ENCODE measurements around the gene LY6G5C. TPM values are rescaled to one million over a fixed set of nuclear protein-coding genes. Genes with fewer than 3 reads are reported as not detected.

The LY6G5C gene
- total RNA-seq, 1 experiment from 2014 or later: 1.7 TPM

- Histone ChIP-seq H3K9me2 (ENCODE audit: insufficient read depth) (no peaks in the 10 kb centered on the region), H3K4me2 (ENCODE audit: low read length) (peak overlapping the region; percentile 94), H4K20me1 (ENCODE audit: insufficient read depth) (no peaks in the 10 kb centered on the region), H3K27me3 (ENCODE audit: insufficient read depth, low read length) (no peaks in the 10 kb centered on the region), H3K36me3 (ENCODE audit: control insufficient read depth in 1 of 2, insufficient read depth in 2 of 2, low read length in 2 of 2) (peaks cover 5 to 15% of the 10 kb centered on the region in 2 experiments; a peak in 3 of 4 replicates), H3K9me3 (ENCODE audit: control insufficient read depth in 1 of 2, insufficient read depth in 1 of 2, low read depth in 1 of 2, low read length in 2 of 2) (no peaks in the 10 kb centered on the region), H3K4me3 (replicated peaks in 1 of 2; ENCODE audit: low read depth in 1 of 2, low read length in 2 of 2) (peak overlapping the region; percentile 79 to 87), H3K79me2 (ENCODE audit: insufficient read depth, low read length) (peaks cover 39% of the 10 kb centered on the region), H3K27ac (ENCODE audit: low read depth, low read length) (peak overlapping the region; percentile 25), H3K9ac (ENCODE audit: low read length) (peak overlapping the region; percentile 88; the same call in 1 of the 2 replicates), H3K4me1 (ENCODE audit: control insufficient read depth in 1 of 2, insufficient read depth in 2 of 2, low read length in 2 of 2) (peaks cover 17 to 41% of the 10 kb centered on the region in 2 experiments; a peak in 3 of 4 replicates), H2AFZ (ENCODE audit: low read depth, low read length, poor library complexity, severe bottlenecking) (no peak overlapping the region)
- no peak for TF ChIP-seq MAX (IDR thresholded peaks at IDR 0.05)
- TF ChIP-seq SP1 (IDR thresholded peaks at IDR 0.05; ENCODE audit: low read depth): no peak
- TF ChIP-seq YY1 (IDR thresholded peaks at IDR 0.05; ENCODE audit: extremely low read depth, insufficient replicate concordance, low read depth, low read length): no peak
- TF ChIP-seq ELF1 (IDR thresholded peaks at IDR 0.05; ENCODE audit: borderline replicate concordance, low read depth): no peak
- no peak for TF ChIP-seq EGR1 (IDR thresholded peaks at IDR 0.05; ENCODE audit: low read depth)
- TF ChIP-seq ZNF274 (IDR thresholded peaks at IDR 0.05; ENCODE audit: low read depth, low read length): no peak
- no peak for TF ChIP-seq RAD21 (IDR thresholded peaks at IDR 0.05; ENCODE audit: low read depth)
- TF ChIP-seq SRF (IDR thresholded peaks at IDR 0.05; ENCODE audit: low read depth): no peak
- no peak for TF ChIP-seq EZH2phosphoT487 (IDR thresholded peaks at IDR 0.05; ENCODE audit: borderline replicate concordance)
- TF ChIP-seq POLR2AphosphoS5 (IDR thresholded peaks at IDR 0.05; ENCODE audit: low read depth, low read length): no peak
- ChIA-PET POLR2A (interaction anchor here (1.2 kb wide), 1 partner anchor 81 kb away, joined by 3 read pairs; the partner anchor contains the start of gene MSH5), RAD21 (ENCODE audit: low non-redundant PET in 1 of 2, low total read pairs in 2 of 2, uncharacterized antibody in 2 of 2, unreplicated experiment in 2 of 2) (no interaction called here), CTCF (no interaction called here)
- BruUV-seq (replicated peaks): no TSS peak
- ATAC-seq (no peak), DNase-seq (ENCODE audit: low read depth, low spot score) (no peak)
- intact Hi-C loops (cut with micrococcal nuclease): no loop called here
Observed at GRCh38 chr6:31658983-31659648, 21.8 kb downstream of the LY6G5C start.
